ENCODE results near the gene CNNM4. TPM values are rescaled to one million over a fixed set of nuclear protein-coding genes. Genes with fewer than 3 reads are reported as not detected.

Gene CNNM4
- total RNA-seq, 1 donor from 2014 or later = 8.3 TPM

DNA sequence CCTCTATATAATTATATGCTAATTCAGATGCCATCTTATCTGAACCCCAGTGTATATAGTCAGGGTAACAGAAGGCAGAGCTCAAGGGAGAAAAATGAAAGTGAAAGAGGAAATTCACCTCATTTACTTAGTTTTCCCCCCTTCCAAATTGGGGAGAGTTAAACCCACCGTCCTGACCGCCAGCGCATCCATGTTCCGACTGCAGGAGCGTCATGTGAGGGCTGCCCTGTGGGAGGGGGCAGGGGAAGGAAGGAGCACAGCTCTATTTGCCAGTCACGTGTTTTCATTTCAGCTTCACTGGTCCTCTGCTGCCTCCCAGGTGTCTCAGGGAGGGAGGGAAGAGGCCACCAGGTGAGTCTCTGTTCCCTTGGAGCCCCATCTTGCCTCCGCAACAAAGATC lies 13.2 kb downstream of the CNNM4 start:
- Histone ChIP-seq H3K36me3 (no peaks in the 10 kb centered on the region), H3K27me3 (no peaks in the 10 kb centered on the region), H3K27ac (no peak overlapping the region), H3K4me1 (peaks cover 47% of the 10 kb centered on the region), H3K9me3 (no peaks in the 10 kb centered on the region), H3K4me3 (peak overlapping the region in 1 of 2 donors; percentile 15)
- TF ChIP-seq POLR2A (IDR thresholded peaks at IDR 0.05) = no peak
- no peak for TF ChIP-seq POLR2AphosphoS5 (IDR thresholded peaks at IDR 0.05; ENCODE audit: insufficient read depth in 1 of 2, low read depth in 1 of 2)
- TF ChIP-seq, protein P1, sequence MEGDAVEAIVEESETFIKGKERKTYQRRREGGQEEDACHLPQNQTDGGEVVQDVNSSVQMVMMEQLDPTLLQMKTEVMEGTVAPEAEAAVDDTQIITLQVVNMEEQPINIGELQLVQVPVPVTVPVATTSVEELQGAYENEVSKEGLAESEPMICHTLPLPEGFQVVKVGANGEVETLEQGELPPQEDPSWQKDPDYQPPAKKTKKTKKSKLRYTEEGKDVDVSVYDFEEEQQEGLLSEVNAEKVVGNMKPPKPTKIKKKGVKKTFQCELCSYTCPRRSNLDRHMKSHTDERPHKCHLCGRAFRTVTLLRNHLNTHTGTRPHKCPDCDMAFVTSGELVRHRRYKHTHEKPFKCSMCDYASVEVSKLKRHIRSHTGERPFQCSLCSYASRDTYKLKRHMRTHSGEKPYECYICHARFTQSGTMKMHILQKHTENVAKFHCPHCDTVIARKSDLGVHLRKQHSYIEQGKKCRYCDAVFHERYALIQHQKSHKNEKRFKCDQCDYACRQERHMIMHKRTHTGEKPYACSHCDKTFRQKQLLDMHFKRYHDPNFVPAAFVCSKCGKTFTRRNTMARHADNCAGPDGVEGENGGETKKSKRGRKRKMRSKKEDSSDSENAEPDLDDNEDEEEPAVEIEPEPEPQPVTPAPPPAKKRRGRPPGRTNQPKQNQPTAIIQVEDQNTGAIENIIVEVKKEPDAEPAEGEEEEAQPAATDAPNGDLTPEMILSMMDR (IDR thresholded peaks at IDR 0.05) = no peak
- DNase-seq (ENCODE audit: extremely low spot score in 2 of 2) = no peak
- intact Hi-C loops (cut with DNase I) = no loop called here

DNA sequence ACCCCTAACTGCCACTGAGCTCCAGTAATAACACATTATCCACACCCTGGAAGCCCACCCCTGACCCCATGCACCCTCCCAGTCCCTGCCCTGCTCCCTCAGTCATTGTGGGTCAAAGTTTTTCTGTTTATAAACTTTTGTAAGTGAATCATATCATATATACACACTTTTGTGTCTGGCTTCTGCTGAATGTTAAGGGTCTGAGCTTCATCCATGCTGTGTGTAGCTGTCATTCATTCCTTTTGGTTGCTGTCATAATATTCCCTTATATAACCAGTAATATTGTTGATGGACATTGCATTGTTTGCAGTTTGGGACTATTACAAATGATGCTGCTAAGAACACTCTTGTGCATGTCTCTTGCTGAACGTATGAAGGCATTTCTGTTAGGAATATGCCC lies 14.5 kb downstream of the CNNM4 start:
- Histone ChIP-seq H3K4me3 (no peak overlapping the region), H3K4me1 (peaks cover 40% of the 10 kb centered on the region), H3K27me3 (no peaks in the 10 kb centered on the region), H3K9me3 (no peaks in the 10 kb centered on the region), H3K27ac (no peak overlapping the region), H3K36me3 (no peaks in the 10 kb centered on the region)
- intact Hi-C loops (cut with DNase I) = no loop called here
- TF ChIP-seq POLR2A (IDR thresholded peaks at IDR 0.05) = no peak
- TF ChIP-seq POLR2AphosphoS5 (IDR thresholded peaks at IDR 0.05; ENCODE audit: insufficient read depth in 1 of 2, low read depth in 1 of 2) = no peak
- TF ChIP-seq, protein P1 (IDR thresholded peaks at IDR 0.05) = no peak
- DNase-seq (ENCODE audit: extremely low spot score in 2 of 2) = no peak

DNA sequence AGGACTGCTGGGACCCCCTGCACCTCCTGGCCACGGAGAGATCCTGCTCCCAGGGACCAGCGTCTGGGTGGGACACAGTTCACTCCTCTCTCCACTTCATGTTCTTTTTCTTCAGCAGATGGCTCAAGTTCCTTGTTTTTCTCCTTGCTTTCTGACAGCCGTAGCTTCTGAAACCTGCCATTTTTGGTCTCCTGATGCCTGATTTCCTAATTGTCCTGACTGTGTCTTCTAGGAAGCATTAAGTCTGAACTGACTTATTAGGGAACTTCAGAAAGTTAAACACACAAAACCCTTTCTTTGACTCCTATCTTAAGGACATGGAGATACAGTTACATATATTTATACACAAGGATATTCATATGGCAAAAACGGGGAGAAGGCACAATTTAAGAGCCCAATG lies 22.7 kb downstream of the CNNM4 start:
- no peak overlapping the region for H3K27ac ChIP-seq
- TF ChIP-seq POLR2A (IDR thresholded peaks at IDR 0.05) (no peak), POLR2AphosphoS5 (IDR thresholded peaks at IDR 0.05; ENCODE audit: insufficient read depth in 1 of 2, low read depth in 1 of 2) (no peak)
- TF ChIP-seq, protein P1 (IDR thresholded peaks at IDR 0.05) = no peak
- no peak for DNase-seq (ENCODE audit: extremely low spot score in 2 of 2)
- H3K27me3 ChIP-seq = no peaks in the 10 kb centered on the region
- H3K36me3 ChIP-seq = no peaks in the 10 kb centered on the region
- peaks cover 24% of the 10 kb centered on the region for H3K4me1 ChIP-seq
- intact Hi-C loops (cut with DNase I) = no loop called here
- H3K4me3 ChIP-seq = no peak overlapping the region
- no peaks in the 10 kb centered on the region for H3K9me3 ChIP-seq

DNA sequence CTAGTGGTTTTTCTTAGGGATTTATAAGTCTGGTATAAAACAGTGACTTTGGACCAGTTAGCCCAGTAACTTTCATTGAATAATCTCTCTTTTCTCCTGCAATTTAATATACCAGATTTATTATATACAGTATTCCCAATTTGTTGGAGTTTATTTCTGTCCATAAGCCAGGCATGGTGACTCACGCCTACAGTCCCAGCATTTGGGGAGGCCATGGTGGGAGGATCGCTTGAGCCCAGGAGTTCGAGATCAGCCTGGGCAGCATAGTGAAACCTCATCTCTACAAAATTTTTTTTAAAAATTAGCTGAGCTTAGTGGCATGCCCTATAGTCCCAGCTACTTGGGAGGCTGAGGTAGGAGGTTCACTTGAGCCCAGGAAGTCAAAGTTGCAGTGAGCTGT lies 26.7 kb downstream of the CNNM4 start:
- H3K36me3 ChIP-seq = no peaks in the 10 kb centered on the region
- peak overlapping the region; percentile 68 for H3K27ac ChIP-seq
- peaks cover 33% of the 10 kb centered on the region for H3K4me1 ChIP-seq
- H3K4me3 ChIP-seq = no peak overlapping the region
- H3K27me3 ChIP-seq = no peaks in the 10 kb centered on the region
- intact Hi-C loops (cut with DNase I) = no loop called here
- H3K9me3 ChIP-seq = no peaks in the 10 kb centered on the region
- TF ChIP-seq POLR2A (IDR thresholded peaks at IDR 0.05) = no peak
- TF ChIP-seq, protein P1 (IDR thresholded peaks at IDR 0.05) = no peak
- TF ChIP-seq POLR2AphosphoS5 (IDR thresholded peaks at IDR 0.05; ENCODE audit: insufficient read depth in 1 of 2, low read depth in 1 of 2) = no peak
- no peak for DNase-seq (ENCODE audit: extremely low spot score in 2 of 2)

DNA sequence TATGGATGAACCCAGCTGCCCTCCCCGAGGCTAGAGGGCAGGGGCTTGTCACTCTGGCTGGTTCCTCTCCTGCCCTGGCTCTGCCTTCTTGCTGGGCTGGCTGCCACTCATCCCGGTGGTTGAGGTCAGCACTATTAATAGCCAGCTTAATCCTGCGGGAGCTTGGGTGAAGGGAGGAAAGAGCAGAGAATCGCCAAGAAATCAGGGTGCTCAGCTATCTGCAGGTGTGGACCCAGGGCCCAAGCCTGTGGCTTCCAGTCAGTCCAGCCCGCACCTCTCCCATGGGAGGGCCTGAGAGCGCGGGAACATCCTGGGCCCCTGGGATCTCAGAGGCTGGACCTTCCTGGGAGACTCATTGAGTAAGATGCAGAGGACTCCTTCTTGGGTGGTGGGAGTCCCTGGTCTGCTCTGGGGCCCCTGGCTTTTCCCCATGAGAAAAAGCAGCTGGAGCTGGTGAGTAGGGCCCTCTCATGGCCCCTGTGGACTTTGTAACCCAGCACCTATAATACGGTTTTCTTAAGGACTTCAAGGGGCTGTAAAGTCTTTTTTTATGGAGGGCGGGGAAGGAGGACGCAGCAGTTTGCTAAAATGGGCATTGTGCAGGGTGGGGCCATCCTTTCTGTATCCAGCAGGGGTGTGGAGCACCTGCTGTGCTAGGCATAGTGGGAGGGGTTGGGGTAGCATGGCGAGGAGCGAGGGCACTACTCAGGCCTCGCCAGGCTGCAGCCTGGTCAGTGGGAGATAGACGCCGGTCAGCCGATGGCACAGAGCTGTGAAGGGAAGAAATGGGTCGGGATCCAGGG lies 27.9 kb downstream of the CNNM4 start:
- no peak for DNase-seq (ENCODE audit: extremely low spot score in 2 of 2)
- H3K4me3 ChIP-seq = no peak overlapping the region
- TF ChIP-seq POLR2A (IDR thresholded peaks at IDR 0.05) (no peak), POLR2AphosphoS5 (IDR thresholded peaks at IDR 0.05; ENCODE audit: insufficient read depth in 1 of 2, low read depth in 1 of 2) (no peak)
- TF ChIP-seq, protein P1 (IDR thresholded peaks at IDR 0.05) = no peak
- no peaks in the 10 kb centered on the region for H3K27me3 ChIP-seq
- H3K4me1 ChIP-seq = peaks cover 33% of the 10 kb centered on the region
- no peaks in the 10 kb centered on the region for H3K9me3 ChIP-seq
- no peaks in the 10 kb centered on the region for H3K36me3 ChIP-seq
- peak overlapping the region; percentile 68 for H3K27ac ChIP-seq
- intact Hi-C loops (cut with DNase I) = no loop called here
